Kidney epithelial cell (primary cell): ENCODE results near the gene URI1. TPM values are rescaled to one million over a fixed set of nuclear protein-coding genes. Genes with fewer than 3 reads are reported as not detected.

Experiments used
- DNase-seq: peaks from one replicate; pipeline ENCODE4 v3.0.0-alpha.2; 2010; ENCODE audit warnings: low read depth
- H3K27me3 ChIP-seq: 2 replicates; pipeline ENCODE4 v1.6.0; 2011; ENCODE audit warnings: low read length; ENCODE audit not compliant: control insufficient read depth, insufficient read depth
- H3K36me3 ChIP-seq: 2 replicates; pipeline ENCODE4 v1.5.1; 2011; ENCODE audit warnings: low read length; ENCODE audit not compliant: control insufficient read depth, insufficient read depth
- H3K4me3 ChIP-seq: 2 replicates; pipeline ENCODE4 v1.5.1; 2011; ENCODE audit warnings: low read depth, mild to moderate bottlenecking, control low read depth, low read length
- CTCF ChIP-seq: IDR thresholded peaks from 2 replicates; pipeline ENCODE4 v1.5.1; 2011; ENCODE audit warnings: mild to moderate bottlenecking, moderate library complexity, low read length, control low read depth, inconsistent platforms; ENCODE audit not compliant: insufficient read depth, poor library complexity, severe bottlenecking
- total RNA-seq: library from RNA; depleted of rRNA; stranded (reverse); fragments of >200 nt; gene quantifications from 2 replicates; pipeline ENCODE4 v1.2.3, GENCODE V29; 2015

Gene URI1
- total RNA-seq, 1 donor from 2014 or later = 52.0 TPM

DNA sequence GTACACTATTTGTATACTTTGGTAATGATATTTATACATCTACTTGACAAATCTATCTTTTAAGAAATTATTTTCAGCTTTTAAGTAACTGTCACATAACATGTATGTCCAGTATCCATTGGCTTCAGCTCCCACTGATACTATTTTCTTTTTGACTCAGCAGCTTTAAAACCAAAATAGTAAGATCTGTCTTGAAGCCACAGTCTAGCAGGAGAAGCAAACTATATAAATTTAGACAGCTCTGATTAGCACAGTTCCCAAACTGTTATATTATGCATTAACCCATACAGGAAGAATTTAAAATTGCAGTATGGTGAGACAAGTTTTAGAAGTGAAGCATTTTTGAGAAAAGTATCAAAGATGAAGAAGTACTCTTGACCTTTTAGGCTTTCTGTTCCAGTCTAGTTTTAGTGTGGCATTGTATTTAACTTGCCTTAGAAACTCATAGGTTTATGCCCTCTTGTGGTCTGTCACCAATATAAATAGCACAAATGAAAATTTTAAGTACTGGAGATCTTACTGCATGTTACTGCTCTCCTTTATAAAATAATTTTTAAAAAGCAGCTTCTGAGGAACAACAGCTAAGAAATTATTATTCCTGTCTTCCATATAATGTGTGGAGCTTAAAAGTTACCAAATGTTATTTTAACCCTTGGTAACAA, 24.7 kb downstream of the URI1 start:
- Histone ChIP-seq H3K27me3 (no peaks in the 10 kb centered on the region), H3K4me3 (no peak overlapping the region), H3K36me3 (no peaks in the 10 kb centered on the region)
- no peak for DNase-seq
- TF ChIP-seq CTCF = peak; percentile 22

DNA sequence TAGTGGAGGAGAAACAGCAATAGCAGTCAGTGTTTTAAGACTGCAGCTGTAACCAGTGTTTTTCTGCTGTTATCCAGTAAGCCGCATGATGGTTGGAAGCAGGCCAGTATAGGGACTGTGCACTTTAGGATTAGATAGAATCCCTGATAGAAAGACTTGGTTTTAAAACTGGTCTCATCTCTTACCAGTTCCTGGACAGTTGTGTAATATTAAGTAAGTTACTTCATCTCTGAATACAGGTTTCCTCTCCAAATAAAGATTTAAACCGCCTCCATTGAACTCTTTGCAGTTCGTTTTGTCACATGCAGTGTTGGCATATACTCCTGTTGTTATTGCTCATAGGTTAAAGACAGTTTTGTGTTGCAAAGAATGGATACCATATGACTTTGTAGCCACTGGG, 25.6 kb downstream of the URI1 start:
- no peaks in the 10 kb centered on the region for H3K36me3 ChIP-seq
- no peak overlapping the region for H3K4me3 ChIP-seq
- DNase-seq = no peak
- no peaks in the 10 kb centered on the region for H3K27me3 ChIP-seq
- no peak for TF ChIP-seq CTCF

DNA sequence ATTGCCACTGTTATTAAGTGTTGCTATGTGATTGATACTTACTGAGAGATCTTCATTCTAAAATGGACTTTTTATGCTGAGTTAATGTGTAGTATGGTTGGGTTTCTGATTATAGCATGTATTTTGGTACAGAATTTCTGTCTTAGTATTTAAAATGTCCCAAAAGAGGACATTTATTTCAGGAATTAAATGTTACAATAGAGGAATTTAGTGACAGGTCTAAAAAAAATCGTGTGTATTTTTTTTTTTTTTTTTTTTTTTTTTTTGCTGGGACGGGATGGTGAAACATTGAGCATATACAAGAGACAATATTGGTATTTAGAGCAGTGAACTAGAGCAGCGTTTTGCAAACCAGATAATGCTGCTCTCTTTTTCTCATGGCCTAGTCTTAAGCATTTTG, 27.9 kb downstream of the URI1 start:
- Histone ChIP-seq H3K36me3 (no peaks in the 10 kb centered on the region), H3K4me3 (no peak overlapping the region), H3K27me3 (no peaks in the 10 kb centered on the region)
- no peak for TF ChIP-seq CTCF
- no peak for DNase-seq

GRCh38 chr19:29971002-29971401, 29.0 kb downstream of the URI1 start:
- no peak for TF ChIP-seq CTCF
- DNase-seq = no peak
- no peak overlapping the region for H3K4me3 ChIP-seq
- no peaks in the 10 kb centered on the region for H3K27me3 ChIP-seq
- no peaks in the 10 kb centered on the region for H3K36me3 ChIP-seq

- H3K36me3 ChIP-seq = no peaks in the 10 kb centered on the region
- H3K27me3 ChIP-seq = no peaks in the 10 kb centered on the region
- DNase-seq = no peak
- no peak for TF ChIP-seq CTCF
- no peak overlapping the region for H3K4me3 ChIP-seq
Observed at GRCh38 chr19:29971648-29972047, 29.6 kb downstream of the URI1 start.

- no peak for DNase-seq
- Histone ChIP-seq H3K27me3 (no peaks in the 10 kb centered on the region), H3K36me3 (no peaks in the 10 kb centered on the region), H3K4me3 (no peak overlapping the region)
- TF ChIP-seq CTCF = no peak
Observed at GRCh38 chr19:29974701-29975100, 32.7 kb downstream of the URI1 start.
